Muscle layer of colon (tissue), 2 donors: ENCODE results near the gene GPRASP1.
"Not testable (repeated sequence)": the region's sequence is repeated elsewhere in the genome, so short reads cannot be mapped to it uniquely, and the experiment has no call there.

ENCODE experiments used
- H3K27ac ChIP-seq: one replicate; pipeline ENCODE4 v1.7.0; 2013; ENCODE audit warnings: low read depth, mild to moderate bottlenecking, low read length, moderate library complexity
- H3K27me3 ChIP-seq, 2 donors: one replicate each; pipeline ENCODE4 v1.7.0; 2013; ENCODE audit warnings: low read length in 2 of 2, mild to moderate bottlenecking in 2 of 2; ENCODE audit not compliant: insufficient read depth in 2 of 2, control insufficient read depth in 1 of 2
- H3K36me3 ChIP-seq: one replicate; pipeline ENCODE4 v1.7.0; 2013; ENCODE audit warnings: mild to moderate bottlenecking, low read length; ENCODE audit not compliant: insufficient read depth
- H3K4me1 ChIP-seq: one replicate; pipeline ENCODE4 v1.7.0; 2013; ENCODE audit warnings: mild to moderate bottlenecking, low read length; ENCODE audit not compliant: insufficient read depth
- H3K4me3 ChIP-seq, 2 donors: one replicate each; pipeline ENCODE4 v1.7.0; 2013; ENCODE audit warnings: low read length in 2 of 2, low read depth in 1 of 2, mild to moderate bottlenecking in 1 of 2, moderate library complexity in 1 of 2
- H3K9ac ChIP-seq: one replicate; pipeline ENCODE4 v1.7.0; 2013; ENCODE audit warnings: low read length
- H3K9me3 ChIP-seq: one replicate; pipeline ENCODE4 v1.7.0; 2013; ENCODE audit warnings: mild to moderate bottlenecking, low read length
- donor health status: abdominal sarcoma.
- donor health status: Adenocarcinoma of cecum.

The GPRASP1 gene

GRCh38 chrX:102658556-102658955 is 7.3 kb downstream of the GPRASP1 start:
- H3K4me1 ChIP-seq: peaks cover 10% of the 10 kb centered on the region
- H3K9me3 ChIP-seq: no peaks in the 10 kb centered on the region
- no peak overlapping the region for H3K4me3 ChIP-seq
- H3K9ac ChIP-seq: no peak overlapping the region
- H3K27ac ChIP-seq: no peak overlapping the region
- H3K27me3 ChIP-seq: no peaks in the 10 kb centered on the region
- peaks cover 2% of the 10 kb centered on the region for H3K36me3 ChIP-seq

- H3K4me3 ChIP-seq: peak overlapping the region; percentile 0 to 55
- no peaks in the 10 kb centered on the region for H3K27me3 ChIP-seq
- no peaks in the 10 kb centered on the region for H3K9me3 ChIP-seq
- no peaks in the 10 kb centered on the region for H3K36me3 ChIP-seq
- H3K27ac ChIP-seq: peak overlapping the region; percentile 30
- H3K4me1 ChIP-seq: peaks cover 2% of the 10 kb centered on the region
- no peak overlapping the region for H3K9ac ChIP-seq
Observed at GRCh38 chrX:102659790-102660757, 8.8 kb downstream of the GPRASP1 start.

GRCh38 chrX:102663820-102664219 is 12.5 kb downstream of the GPRASP1 start:
- not testable (repeated sequence) for H3K9ac ChIP-seq, H3K9me3 ChIP-seq, H3K36me3 ChIP-seq, H3K4me3 ChIP-seq, H3K4me1 ChIP-seq, H3K27me3 ChIP-seq, H3K27ac ChIP-seq

- H3K4me3 ChIP-seq, H3K9ac ChIP-seq, H3K9me3 ChIP-seq, H3K4me1 ChIP-seq, H3K27ac ChIP-seq, H3K27me3 ChIP-seq, H3K36me3 ChIP-seq: not testable (repeated sequence)
Observed at GRCh38 chrX:102667034-102667433, 15.8 kb downstream of the GPRASP1 start.

- Histone ChIP-seq H3K27ac (no peak overlapping the region), H3K4me1 (no peaks in the 10 kb centered on the region), H3K27me3 (no peaks in the 10 kb centered on the region), H3K9me3 (no peaks in the 10 kb centered on the region), H3K36me3 (no peaks in the 10 kb centered on the region), H3K4me3 (no peak overlapping the region), H3K9ac (no peak overlapping the region)
Observed at GRCh38 chrX:102669526-102669925, 18.2 kb downstream of the GPRASP1 start.

- Histone ChIP-seq H3K9me3 (no peaks in the 10 kb centered on the region), H3K4me1 (no peaks in the 10 kb centered on the region), H3K4me3 (no peak overlapping the region), H3K27me3 (no peaks in the 10 kb centered on the region), H3K9ac (no peak overlapping the region), H3K36me3 (no peaks in the 10 kb centered on the region), H3K27ac (no peak overlapping the region)
Observed at GRCh38 chrX:102672856-102673255, 21.6 kb downstream of the GPRASP1 start.

GRCh38 chrX:102677479-102677878 is 26.2 kb downstream of the GPRASP1 start:
- H3K27ac ChIP-seq, H3K4me1 ChIP-seq, H3K27me3 ChIP-seq, H3K36me3 ChIP-seq, H3K9ac ChIP-seq, H3K9me3 ChIP-seq, H3K4me3 ChIP-seq: not testable (repeated sequence)

GRCh38 chrX:102684772-102685520 is 33.7 kb downstream of the GPRASP1 start:
- Histone ChIP-seq H3K27me3 (no peaks in the 10 kb centered on the region), H3K4me3 (no peak overlapping the region), H3K4me1 (no peaks in the 10 kb centered on the region), H3K36me3 (no peaks in the 10 kb centered on the region), H3K9me3 (no peaks in the 10 kb centered on the region), H3K27ac (no peak overlapping the region), H3K9ac (no peak overlapping the region)

GRCh38 chrX:102694749-102695148 is 43.5 kb downstream of the GPRASP1 start:
- Histone ChIP-seq H3K27me3 (no peaks in the 10 kb centered on the region), H3K4me3 (no peak overlapping the region), H3K9ac (no peak overlapping the region), H3K27ac (no peak overlapping the region), H3K9me3 (no peaks in the 10 kb centered on the region), H3K36me3 (no peaks in the 10 kb centered on the region), H3K4me1 (no peaks in the 10 kb centered on the region)

GRCh38 chrX:102696306-102696705 is 45.0 kb downstream of the GPRASP1 start:
- Histone ChIP-seq H3K36me3 (no peaks in the 10 kb centered on the region), H3K4me1 (no peaks in the 10 kb centered on the region), H3K27ac (no peak overlapping the region)

GRCh38 chrX:102697494-102697893 is 46.2 kb downstream of the GPRASP1 start:
- Histone ChIP-seq H3K27me3 (no peaks in the 10 kb centered on the region), H3K36me3 (no peaks in the 10 kb centered on the region), H3K4me1 (no peaks in the 10 kb centered on the region), H3K27ac (no peak overlapping the region), H3K9ac (no peak overlapping the region), H3K9me3 (no peaks in the 10 kb centered on the region), H3K4me3 (no peak overlapping the region)

More at GRCh38 chrX:102696306-102696705, 45.0 kb downstream of the GPRASP1 start:
- H3K4me3 ChIP-seq: no peak overlapping the region
- no peak overlapping the region for H3K9ac ChIP-seq
- no peaks in the 10 kb centered on the region for H3K27me3 ChIP-seq
- no peaks in the 10 kb centered on the region for H3K9me3 ChIP-seq
